RPMI8226 (cell line): Measurements from ENCODE around the gene PRXL2A.
"Not testable (repeated sequence)": the region's sequence is repeated elsewhere in the genome, so short reads cannot be mapped to it uniquely, and the experiment has no call there.

Source experiments
- DNase-seq: peaks from one replicate; pipeline ENCODE4 v3.0.0-alpha.2; 2015

The PRXL2A gene

DNA sequence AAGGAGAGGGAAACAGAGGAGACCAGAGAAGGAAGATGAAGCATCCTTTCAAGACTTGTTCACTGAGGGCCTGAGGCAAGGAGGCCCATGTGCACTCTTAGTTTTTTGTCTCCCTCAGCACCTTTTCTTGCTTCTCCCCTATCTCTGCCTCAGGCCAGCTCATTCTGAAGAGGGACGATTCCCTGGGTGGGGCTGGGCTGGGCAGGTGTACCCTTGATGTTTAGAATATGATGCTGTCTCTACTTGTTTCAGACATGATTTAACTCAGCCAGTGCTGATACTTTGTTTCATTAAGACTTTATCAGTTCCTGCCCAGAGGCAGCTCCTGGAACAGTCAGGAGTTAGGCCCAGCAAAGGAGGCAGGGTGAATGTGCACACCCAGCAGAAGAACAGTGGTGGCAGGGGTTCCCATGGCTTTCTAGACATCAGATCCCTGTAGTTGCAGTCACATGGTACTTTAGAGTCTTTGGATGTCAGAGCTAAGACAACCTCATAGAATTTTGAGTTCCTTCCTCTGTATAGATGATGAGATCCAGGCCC is 3.4 kb downstream of the PRXL2A start:
- DNase-seq: no peak

DNA sequence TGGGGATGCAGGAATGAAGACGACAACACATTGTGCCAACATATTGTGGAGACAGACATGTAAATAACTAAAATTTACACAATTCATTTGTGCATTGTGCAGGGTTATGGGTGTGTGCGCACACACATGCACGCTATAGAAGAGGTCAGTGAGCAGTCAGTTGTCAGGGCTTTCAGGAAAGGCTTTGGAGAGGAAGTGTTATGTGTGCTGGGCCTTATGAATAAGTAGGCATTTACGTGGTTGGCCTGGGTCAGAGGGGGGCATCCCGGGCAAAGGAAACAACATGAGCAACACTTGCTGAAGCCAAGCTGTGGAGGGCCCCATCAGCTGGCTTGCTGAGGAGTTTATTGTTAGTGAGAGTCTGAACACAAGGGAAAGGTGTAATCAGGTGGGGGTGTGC is 4.1 kb downstream of the PRXL2A start:
- DNase-seq: no peak

DNA sequence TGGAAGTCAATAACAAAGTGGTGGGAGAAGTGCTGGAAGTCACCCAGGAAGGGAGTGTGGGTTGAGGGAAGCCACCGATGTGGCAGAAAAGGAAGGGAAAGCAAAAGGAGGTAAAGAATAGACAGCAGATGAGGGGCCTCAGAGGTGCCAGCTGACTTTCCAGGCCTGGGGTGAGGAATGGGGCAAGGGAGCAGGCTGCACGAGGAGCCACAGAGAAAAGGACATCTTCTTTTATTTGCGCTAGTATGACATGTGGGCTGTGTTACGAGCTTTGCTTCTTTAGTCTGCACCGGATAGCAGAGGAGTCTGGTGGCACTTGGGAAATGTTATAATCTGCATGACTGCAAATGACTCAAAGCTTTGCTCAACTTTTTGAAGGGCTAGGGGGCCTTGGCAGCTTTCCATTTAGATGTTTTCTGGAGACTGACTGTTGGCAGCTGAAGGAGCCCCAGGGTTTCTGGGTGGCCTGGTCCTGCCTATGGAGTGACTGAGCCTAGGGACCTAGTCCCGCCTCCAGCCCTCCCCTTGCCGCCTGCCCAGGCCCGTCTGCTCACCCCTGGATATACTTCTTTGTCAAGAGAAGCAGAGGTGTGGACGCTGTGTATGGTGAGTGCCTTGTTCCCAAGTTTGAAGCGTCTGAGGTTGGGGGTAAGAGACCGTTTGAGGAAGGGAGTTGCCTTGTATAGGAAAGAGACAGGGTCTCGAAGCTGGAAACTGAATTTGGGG is 5.1 kb downstream of the PRXL2A start:
- DNase-seq: no peak

DNA sequence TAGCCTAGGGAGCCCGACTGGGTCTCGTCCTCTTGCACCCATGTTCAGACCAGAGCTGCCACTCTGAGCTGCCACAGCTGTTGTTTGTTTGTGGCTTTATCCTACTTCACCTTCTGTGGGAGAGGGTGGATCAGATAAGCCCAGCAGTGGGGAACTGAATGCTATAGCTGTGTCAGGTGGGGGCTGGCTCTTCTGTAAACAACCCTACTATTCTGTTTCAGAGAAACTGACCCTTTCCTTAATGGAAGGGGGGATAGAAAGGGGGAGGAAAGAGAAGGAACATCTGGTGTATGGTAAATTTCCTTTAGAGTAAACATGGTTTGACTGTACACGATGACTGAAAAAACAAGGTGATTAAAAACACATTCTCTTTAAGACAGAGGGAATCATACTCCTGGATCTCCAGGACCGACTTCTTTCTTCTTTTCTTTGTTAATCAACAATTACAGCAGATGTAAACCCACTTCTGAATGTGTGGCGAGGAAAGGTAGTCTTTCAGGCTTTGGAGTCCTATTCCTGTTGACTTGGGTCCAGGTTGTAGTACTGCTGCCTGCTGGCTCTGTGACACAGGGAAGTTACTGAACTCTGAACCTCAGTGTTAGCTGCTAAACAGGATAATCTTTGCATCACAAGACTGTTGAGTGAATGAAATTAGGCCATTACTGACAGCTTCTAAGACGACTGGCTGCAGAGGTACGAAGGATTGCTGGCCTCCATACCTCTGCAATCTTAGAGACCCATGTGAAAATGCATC is 6.0 kb downstream of the PRXL2A start:
- DNase-seq: no peak

DNA sequence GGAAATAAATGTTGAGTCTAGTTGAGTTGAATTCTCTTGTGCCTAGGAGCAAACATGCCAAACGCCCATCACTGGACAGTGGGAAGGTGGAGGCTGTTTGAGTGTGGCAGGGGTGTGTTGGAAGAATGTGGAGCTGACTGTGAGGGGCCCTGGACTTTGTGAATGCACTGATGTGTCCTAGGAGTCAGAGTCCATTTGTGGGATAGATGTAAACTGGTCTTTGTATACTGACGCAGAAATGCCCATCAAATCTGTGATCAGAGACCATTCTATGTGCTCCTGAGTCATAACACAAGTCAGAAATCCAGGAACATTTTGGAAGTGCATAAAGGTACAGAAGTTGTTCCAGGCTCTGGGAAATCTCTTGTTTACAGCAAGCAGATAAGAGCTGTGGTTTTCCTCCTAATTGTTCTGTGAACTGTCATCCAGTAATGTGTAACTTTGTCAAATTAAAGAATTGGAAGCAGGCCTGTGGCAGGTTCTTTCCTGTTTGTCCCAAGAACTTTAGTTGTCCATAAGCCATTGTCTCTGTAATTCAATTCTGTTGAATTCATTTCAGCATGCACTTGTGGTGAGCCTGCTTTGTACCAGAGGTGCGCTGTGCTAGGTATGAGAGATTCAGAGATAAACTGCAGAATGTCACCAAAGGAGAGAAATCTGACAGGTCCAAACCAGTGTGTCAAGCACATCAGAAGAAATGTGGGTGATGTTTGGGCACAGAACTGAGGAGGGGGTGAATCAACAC is 7.6 kb downstream of the PRXL2A start:
- no peak for DNase-seq

DNA sequence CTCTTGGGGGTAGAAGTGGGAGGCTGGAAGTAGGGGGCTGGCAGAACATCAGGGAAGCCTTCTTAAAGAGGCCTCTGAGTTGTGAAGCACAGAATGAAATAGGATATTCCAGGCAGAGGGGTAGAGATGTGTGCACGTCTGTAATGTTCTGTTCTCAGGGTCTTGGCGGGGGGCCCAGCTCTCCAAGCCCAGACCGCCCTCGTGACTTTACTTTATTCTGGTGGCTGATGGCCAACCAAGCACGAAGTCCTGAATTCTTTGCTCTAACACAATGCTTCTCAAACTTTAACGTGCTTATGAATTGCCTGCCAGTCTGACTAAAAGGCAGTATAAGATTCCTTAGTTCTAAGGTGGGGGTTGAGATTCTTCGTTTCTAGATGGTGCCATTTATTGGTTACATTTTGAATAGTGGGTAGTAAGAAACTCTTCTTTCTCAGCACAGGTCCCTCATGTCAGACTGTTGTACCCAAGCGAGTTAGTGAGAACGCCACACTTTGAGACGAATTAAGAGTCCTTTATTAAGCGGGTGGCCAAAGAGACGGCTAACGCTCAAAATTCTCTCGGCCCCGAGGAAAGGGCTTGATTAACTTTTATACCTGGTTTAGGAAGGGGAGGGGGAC is 8.2 kb downstream of the PRXL2A start:
- DNase-seq: no peak

DNA sequence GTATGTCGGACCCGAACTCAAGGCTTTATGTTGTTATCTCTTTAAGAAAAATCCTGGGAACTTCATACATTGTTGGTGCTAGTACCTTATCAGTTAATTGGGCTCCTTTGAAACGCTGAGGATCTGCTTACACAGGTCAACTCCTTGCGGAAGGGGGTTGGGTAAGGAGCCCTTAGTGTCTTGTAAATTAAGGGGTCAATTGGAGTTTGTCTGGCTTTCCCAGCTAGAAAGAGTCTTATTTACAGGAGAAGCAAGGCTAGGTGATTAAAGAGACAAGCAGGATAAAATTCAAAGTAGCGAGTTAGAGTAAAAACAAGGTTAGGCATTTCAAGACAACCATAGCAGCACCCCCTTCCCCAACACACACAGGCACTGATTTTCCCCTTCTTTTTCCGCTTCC is 8.9 kb downstream of the PRXL2A start:
- not testable (repeated sequence) for DNase-seq

DNA sequence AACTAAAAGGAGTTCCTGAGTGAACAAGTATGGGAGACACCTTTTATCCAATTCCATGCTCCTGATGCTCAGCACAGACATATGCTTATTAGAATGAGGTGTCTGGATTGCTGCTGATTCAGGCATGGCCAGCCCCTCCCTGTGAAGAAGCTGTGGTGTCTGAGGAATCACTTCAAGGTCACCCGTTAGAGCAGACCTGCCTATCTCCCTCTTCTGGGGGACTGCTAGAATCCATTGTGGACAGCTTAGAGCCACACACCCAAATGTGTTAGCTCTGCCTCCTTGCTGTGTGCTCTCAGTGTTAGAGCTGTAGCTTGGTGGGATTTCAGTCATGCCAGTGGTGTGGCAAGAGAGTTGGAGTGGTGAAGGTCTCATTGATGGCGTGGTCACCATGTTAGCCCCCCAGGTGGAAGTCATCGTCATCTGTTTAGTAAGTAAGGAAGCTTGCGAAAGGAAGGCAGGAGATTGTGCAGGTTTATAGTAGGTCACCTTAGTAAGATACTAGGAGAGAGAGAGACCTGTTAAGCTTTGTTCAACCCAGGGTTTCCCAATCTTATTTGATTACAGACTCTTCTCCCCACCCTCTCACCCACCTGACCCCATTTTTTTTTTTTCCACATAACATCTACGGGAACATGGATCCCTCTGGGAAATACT is 12.8 kb downstream of the PRXL2A start:
- DNase-seq: no peak

DNA sequence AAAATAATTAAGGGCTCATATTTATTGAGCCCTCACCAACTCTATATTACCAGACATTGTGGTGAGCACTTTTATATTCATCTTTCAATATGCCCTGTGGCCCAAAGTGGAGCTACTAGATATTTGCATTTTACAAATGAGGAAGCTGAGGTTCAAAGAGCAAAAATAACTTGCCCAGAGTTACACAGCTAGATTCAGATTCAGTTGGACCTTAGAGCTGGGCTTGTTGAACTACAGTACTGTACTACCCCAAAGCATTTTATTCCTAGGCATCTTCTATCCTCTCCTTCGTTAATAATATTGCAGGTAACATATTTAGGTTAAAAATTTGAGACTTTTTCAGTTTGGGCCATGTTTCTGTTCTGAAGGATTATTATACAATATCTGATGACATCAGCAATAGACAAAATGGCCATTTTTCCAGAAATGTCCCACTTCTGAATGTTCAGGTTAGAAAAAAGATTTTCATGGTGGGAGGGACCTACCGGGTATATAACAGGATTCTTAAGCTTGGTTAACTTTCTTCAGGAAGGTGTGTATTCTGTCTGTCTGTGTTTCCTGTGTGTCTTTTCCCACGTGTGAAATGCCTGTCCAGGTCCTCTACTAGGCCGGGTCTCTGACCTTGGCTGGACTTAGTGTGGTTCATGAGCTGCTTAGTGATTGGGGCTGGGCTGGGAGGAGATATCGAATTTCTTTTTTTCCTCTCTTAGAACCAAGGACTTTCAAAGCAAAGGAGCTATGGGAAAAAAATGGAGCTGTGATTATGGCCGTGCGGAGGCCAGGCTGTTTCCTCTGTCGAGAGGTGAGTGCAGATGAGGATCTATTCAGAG is 13.6 kb downstream of the PRXL2A start:
- no peak for DNase-seq

DNA sequence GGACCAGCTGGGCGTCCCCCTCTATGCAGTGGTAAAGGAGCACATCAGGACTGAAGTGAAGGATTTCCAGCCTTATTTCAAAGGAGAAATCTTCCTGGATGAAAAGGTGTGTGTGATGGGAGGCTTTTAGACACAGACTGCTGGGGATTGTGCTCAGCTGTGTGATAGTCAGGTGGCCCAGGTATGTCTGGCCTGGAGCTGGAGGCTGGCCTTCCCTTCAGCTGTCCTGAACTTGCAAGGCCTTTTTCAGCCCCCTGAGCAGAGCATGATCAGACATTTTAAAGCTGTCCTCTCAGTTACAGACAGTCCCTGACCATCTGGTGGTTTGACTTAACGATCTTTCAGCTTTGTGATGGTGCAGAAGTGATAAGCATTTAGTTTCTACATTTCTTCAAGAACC is 17.6 kb downstream of the PRXL2A start:
- DNase-seq: no peak

DNA sequence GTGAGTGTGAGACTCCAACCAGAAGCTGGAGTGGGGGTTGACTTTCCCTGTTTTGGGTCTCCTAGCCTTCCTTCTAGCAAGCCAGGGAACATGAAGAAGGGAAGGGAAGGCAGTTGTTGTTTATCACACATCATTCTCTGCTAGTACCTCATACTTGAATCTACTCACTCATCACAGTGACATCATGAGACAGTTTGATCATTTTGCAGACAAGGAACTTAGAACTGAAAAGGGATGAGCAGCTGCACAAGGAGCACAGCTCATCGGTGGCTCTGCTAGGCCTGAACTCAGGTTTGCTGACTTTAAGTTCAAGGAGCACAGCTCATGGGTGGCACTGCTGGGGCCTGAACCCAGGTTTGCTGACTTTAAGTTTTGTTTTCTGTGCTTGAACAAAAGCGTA is 19.2 kb downstream of the PRXL2A start:
- DNase-seq: no peak

DNA sequence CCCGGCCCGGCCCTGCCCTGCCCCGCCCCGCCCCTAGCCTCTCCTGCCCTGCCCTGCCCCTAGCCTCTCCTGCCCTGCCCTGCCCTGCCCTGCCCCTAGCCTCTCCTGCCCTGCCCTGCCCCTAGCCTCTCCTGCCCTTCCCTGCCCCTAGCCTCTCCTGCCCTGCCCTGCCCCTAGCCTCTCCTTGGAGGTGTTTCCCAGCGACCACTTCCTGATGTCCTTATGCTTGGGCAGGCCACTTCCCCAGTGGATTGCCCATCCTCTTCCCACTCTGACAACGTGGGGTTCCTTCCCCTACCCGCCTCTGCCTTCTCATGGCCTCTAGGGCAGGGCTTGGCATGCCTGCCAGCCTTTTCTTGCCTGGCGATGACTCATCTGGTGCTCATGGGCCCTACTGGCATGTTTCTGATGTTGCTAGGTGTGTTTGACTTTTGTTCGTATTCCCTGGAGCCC is 21.2 kb downstream of the PRXL2A start:
- DNase-seq: no peak

DNA sequence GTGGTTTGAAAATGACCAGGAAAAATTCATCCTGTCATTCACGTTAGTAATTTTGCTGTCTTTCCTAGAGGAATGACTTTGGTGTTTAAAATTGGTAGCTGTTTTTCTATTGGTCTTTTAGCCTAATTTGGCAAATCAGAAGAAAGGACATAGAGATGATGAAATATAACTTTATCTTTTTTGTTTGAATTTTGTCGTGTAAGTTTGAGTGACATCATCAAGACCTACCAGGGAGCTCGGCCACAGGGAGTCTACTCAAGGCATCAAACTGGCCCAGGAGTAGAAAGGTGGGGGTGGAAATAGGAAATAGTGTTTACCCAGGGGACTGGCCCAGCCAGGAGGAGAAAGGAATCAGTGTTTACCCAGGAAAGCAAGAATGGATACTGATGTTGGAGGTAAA is 24.8 kb downstream of the PRXL2A start:
- no peak for DNase-seq

DNA sequence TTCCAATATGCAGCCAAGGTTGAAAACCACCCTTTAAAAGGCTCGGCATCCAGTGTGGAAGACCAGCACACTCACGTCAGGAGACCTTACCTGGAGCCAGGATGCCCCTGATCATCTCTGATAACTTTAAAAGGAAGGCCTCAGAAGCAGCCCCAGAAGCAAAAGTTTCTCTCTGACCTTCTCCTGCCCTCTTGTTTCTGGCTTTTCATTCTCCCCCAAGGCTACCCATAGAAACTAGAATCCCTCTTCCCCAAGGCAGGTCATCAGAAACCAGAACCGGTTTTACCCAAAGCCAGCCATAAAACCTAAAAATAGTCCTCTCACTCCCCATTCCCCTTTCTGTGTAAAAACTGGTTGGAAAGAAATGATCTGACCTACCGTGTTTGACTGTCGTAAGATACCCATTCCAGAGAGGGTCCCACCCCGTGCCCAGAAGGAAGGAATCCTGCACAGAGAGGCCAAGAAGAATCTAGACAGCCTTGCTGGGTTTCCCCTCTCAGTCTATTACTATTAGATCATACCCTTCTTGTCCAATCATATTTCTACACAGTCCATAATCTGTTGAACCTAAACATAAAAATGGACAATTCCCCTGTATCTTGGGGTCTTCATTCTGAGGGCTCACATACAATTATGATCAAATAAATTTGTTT is 28.2 kb downstream of the PRXL2A start:
- DNase-seq: no peak

DNA sequence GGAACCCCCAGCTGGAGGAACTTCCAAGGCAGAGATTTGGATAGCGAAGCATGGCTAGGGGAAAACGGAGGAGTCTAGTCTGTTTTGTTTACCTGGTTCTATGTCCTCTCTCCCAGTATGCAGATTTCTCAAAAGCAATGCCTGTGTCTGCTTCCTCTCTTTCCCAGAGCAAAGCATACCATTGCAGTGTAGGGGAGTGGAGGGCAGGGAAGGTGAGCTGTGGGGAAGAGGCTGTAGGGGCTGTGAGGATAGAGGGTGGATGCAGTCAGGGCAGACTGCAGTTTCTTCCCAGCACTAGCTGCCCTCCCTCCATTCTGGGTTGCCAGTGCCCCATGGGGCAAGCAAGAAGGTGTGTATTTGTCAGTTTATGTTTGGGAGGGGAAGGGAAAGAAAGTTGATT is 28.9 kb downstream of the PRXL2A start:
- DNase-seq: no peak

DNA sequence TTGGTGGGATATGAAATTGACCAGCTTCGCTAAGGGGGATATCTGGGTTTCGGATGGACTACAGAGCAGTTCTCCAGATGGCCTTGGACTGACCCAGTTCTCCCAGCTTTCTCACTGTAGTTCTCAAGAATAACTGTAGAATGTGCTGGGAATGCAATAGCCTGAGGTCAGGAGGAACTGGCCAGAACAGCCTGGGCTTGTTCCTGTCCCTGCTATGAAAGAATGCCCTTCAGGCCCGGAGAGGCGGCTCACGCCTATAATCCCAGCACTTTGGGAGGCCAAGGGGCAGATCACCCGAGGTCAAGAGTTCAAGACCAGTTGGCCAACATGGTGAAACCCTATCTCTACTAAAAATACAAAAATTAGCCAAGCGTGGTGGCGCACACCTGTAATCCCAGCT is 33.5 kb downstream of the PRXL2A start:
- DNase-seq: no peak

DNA sequence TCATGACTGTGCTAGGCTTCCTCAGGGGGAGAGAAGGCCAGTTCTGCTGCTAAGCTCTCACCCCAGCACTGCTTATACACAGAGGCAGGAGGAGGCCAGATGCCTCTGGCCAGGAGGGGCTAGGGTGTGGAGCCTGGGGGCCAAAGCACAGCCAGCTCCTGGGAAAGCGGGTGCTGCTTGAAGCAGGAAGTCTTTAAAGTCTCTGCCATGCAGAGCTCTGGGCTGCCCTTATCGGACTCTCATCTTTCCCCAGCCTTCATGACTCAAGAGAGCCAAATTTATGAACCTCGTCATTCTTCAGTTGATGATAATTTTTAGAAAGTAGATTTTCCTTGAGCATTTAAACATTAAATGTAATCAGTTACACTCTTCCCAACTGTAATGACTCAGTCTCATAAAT is 34.5 kb downstream of the PRXL2A start:
- DNase-seq: no peak

DNA sequence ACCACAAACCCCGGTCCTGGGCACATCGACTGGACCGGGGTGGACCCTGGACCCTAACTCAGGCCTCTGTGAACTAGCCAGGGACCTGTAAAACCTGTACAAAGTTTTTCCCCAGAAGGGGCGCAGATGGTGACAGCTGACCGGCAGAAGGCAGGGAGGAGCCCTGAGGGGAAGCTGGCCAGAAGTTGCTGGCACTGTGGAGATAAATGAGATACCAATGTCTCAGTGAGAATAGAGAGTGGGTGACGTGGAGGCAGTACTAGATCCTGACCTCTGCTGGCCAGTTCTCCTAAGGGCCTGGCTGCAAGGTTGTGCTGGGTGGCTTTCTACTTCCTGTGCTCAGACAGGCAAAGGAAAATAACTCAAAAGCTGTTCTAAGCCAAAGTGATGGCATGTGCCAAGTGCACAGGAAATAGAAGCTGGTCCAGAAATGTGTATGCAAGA is 35.2 kb downstream of the PRXL2A start:
- peak; percentile 17 for DNase-seq

DNA sequence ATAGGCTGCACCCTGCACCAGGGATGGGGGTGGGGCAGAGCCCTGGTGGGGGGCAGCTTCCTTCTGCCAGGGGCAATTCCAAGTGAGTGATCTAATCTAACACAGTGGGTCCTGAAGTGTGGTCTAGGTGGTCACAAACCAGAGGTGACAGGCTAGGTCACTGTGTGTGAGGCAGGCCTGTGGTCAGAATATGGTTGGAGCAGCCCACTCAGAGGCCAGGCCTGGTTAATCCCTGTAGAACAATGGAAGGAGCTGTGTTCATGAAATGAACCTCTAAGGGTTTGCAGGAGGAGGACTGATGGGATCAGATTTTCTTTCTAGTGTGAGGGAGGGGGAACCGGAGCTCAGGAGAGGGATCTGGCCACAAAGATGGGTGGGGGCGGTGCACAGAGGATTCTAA is 35.8 kb downstream of the PRXL2A start:
- DNase-seq: no peak

DNA sequence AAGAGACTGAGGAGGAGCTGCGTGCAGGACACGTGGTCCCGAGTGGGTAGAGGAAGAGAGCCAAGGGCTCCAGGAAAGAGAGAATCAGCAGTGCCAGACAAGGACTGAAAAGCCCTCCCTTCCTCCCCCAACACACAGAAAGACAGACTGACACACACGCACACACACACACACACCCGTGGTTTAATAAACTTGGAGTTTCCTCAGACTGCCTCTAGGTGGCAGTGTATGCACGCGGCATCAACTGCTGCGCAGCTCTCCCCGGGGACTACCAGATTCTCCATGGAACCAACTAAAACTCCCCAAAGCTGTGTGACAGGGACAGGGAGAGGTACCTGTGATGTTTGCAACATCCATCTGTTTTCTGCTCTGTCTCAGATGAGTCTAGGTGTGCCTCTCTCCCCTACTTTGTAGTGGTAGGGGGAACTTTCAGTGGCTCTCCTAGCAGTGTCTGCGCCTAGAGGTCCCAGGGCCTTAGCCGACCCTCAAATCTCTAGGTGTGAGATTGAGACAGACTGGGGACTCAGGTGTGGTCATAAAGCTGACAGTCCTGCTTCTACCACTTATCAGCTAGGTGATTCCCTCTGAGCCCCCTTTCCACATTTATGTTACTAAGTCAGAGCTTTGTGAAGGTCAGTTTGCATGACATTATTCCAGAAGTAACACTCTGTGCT is 36.4 kb downstream of the PRXL2A start:
- DNase-seq: peak; percentile 17
